GM12878 (cell line): ENCODE measurements around the gene ETV6. TPM values are rescaled to one million over a fixed set of nuclear protein-coding genes. Genes with fewer than 3 reads are reported as not detected.

Experiments used
- ATAC-seq: fragments of 200-7000 bp; cut with Tn5 transposase; 3 replicates; pipeline ENCODE4 v1.9.1; 2020; ENCODE audit warnings: mild to moderate bottlenecking, moderate library complexity
- BruUV-seq: library from RNA; stranded (reverse); fragments of 400-500 nt; replicated peaks from 2 replicates; lab custom pipeline; 2021; lab: Mats Ljungman, UMichigan
- CTCF ChIA-PET: fragments of 300-600 bp; sonication (Branson Sonifier 250); formaldehyde crosslinking; extraction: SDS; loops from one replicate; lab custom pipeline; 2021; ENCODE audit warnings: inconsistent platforms; lab: Yijun Ruan, JAX
- POLR2A ChIA-PET: fragments of 350-600 bp; formaldehyde crosslinking; extraction: SDS; loops from one replicate; lab custom pipeline; 2021; ENCODE audit warnings: inconsistent platforms; lab: Charles Lee
- RAD21 ChIA-PET: fragments of 300-600 bp; sonication (Branson Sonifier 250); formaldehyde crosslinking; loops from one replicate; lab custom pipeline; 2023; ENCODE audit warnings: antibody characterized with exemption; ENCODE audit not compliant: unreplicated experiment; lab: Charles Lee
- SMC1A ChIA-PET: fragments of 300-600 bp; sonication (Branson Sonifier 250); formaldehyde crosslinking; loops from one replicate; lab custom pipeline; 2023; ENCODE audit not compliant: unreplicated experiment, uncharacterized antibody; lab: Charles Lee
- DNase-seq: peaks from one replicate; pipeline ENCODE4 v3.0.0-alpha.2; 2011; ENCODE audit warnings: low read depth, low spot score
- FAIRE-seq: peaks from 3 replicates; lab custom pipeline; 2011; peaks lifted over from hg19 to GRCh38; lab: Jason Lieb, UNC
- H2AFZ ChIP-seq: 2 replicates; pipeline ENCODE4 v1.6.0; 2011; ENCODE audit warnings: low read depth, low read length, control low read depth; ENCODE audit not compliant: control insufficient read depth
- H3K27ac ChIP-seq: 2 replicates; pipeline ENCODE4 v1.5.1; 2011; ENCODE audit warnings: control low read depth; ENCODE audit not compliant: control insufficient read depth, insufficient read depth
- H3K27me3 ChIP-seq, 2 experiments: replicated peaks in 1 of 2; 2 replicates each; pipeline versions ENCODE4 v1.6.0 to v1.6.1; 2011; ENCODE audit warnings: low read length in 1 of 2; ENCODE audit not compliant: control insufficient read depth in 2 of 2, insufficient read depth in 2 of 2
- H3K36me3 ChIP-seq, 2 experiments: 2 replicates each; pipeline ENCODE4 v1.5.1; 2011; ENCODE audit warnings: low read length in 1 of 2; ENCODE audit not compliant: control insufficient read depth in 2 of 2, insufficient read depth in 2 of 2
- H3K4me1 ChIP-seq: 2 replicates; pipeline ENCODE4 v1.6.1; 2011; ENCODE audit warnings: mild to moderate bottlenecking, low read length, moderate library complexity, mixed read lengths; ENCODE audit not compliant: control insufficient read depth, insufficient read depth
- H3K4me2 ChIP-seq: 2 replicates; pipeline ENCODE4 v1.6.0; 2011; ENCODE audit warnings: control low read depth; ENCODE audit not compliant: control insufficient read depth, insufficient read depth
- H3K4me3 ChIP-seq: fragments of 200-600 bp; sonication (generic); 2 replicates; pipeline ENCODE4 v1.5.1; 2016
- H3K79me2 ChIP-seq: 2 replicates; pipeline ENCODE4 v1.6.0; 2011; ENCODE audit warnings: low read length; ENCODE audit not compliant: control insufficient read depth, insufficient read depth
- H3K9ac ChIP-seq: 2 replicates; pipeline ENCODE4 v1.8.0; 2011; ENCODE audit warnings: low read length, control low read depth, mixed read lengths; ENCODE audit not compliant: control insufficient read depth, insufficient read depth
- H3K9me3 ChIP-seq: replicated peaks from 3 replicates; pipeline ENCODE4 v1.5.1; 2011; ENCODE audit warnings: mild to moderate bottlenecking, low read length; ENCODE audit not compliant: control insufficient read depth, insufficient read depth
- H4K20me1 ChIP-seq: 2 replicates; pipeline ENCODE4 v1.6.0; 2011; ENCODE audit not compliant: control insufficient read depth, insufficient read depth
- BACH1 ChIP-seq: fragments of 450-650 bp; IDR thresholded peaks from 2 replicates; pipeline ENCODE4 v1.6.1; 2017; ENCODE audit warnings: mild to moderate bottlenecking, borderline replicate concordance
- CBFB ChIP-seq: IDR thresholded peaks from 2 replicates; pipeline ENCODE4 v1.6.1; 2016; ENCODE audit warnings: antibody characterized with exemption, low read depth
- ELK1 ChIP-seq: IDR thresholded peaks from 2 replicates; pipeline ENCODE4 v1.6.1; 2012; ENCODE audit warnings: low read depth, low read length, improper control_type of control experiment
- FOXK2 ChIP-seq: fragments of 450-650 bp; IDR thresholded peaks from 2 replicates; pipeline ENCODE4 v1.6.1; 2017; ENCODE audit warnings: mild to moderate bottlenecking, moderate library complexity
- HCFC1 ChIP-seq: fragments of 150-350 bp; IDR thresholded peaks from 2 replicates; pipeline ENCODE4 v1.6.1; 2014; ENCODE audit warnings: low read length
- KDM1A ChIP-seq: fragments of 200-600 bp; sonication (generic); IDR thresholded peaks from 2 replicates; pipeline ENCODE4 v1.6.1; 2016; ENCODE audit warnings: borderline replicate concordance
- KLF5 ChIP-seq: fragments of 450-650 bp; IDR thresholded peaks from 2 replicates; pipeline ENCODE4 v1.6.1; 2014; ENCODE audit warnings: mild to moderate bottlenecking; ENCODE audit not compliant: partially characterized antibody
- MTA2 ChIP-seq: fragments of 450-650 bp; IDR thresholded peaks from 2 replicates; pipeline ENCODE4 v1.6.1; 2016; ENCODE audit warnings: low read depth, mild to moderate bottlenecking, moderate library complexity
- NBN ChIP-seq: fragments of 450-650 bp; IDR thresholded peaks from 2 replicates; pipeline ENCODE4 v1.6.1; 2016
- PML ChIP-seq: IDR thresholded peaks from 2 replicates; pipeline ENCODE4 v1.6.1; 2012; ENCODE audit warnings: low read length, inconsistent platforms
- SKIL ChIP-seq: fragments of 450-650 bp; IDR thresholded peaks from 2 replicates; pipeline ENCODE4 v1.6.1; 2017; ENCODE audit warnings: mild to moderate bottlenecking, low read depth, inconsistent platforms; ENCODE audit not compliant: poor library complexity, severe bottlenecking
- SMARCA5 ChIP-seq: fragments of 450-650 bp; IDR thresholded peaks from 2 replicates; pipeline ENCODE4 v1.6.1; 2017; ENCODE audit warnings: mild to moderate bottlenecking
- ZBTB4 ChIP-seq: fragments of 450-650 bp; formaldehyde crosslinking; IDR thresholded peaks from 2 replicates; pipeline ENCODE4 v1.4.0; 2022; ENCODE audit warnings: mild to moderate bottlenecking, moderate library complexity
- ZNF384 ChIP-seq: IDR thresholded peaks from 2 replicates; pipeline ENCODE4 v1.6.1; 2012; ENCODE audit warnings: low read depth, mild to moderate bottlenecking, low read length, improper control_type of control experiment, borderline replicate concordance
- whole genome bisulfite sequencing: methylation state at CpG from one replicate; pipeline ENCODE4 v1.1.6; 2016; ENCODE audit warnings: low lambda C conversion rate; ENCODE audit not compliant: insufficient replicate concordance, insufficient coverage; ENCODE audit errors: missing lambda C conversion rate; 5-methylcytosine and 5-hydroxymethylcytosine counted together
- in situ Hi-C: fragments of 300-500 bp; cut with MboI; formaldehyde crosslinking; loops from 9 replicates; pipeline ENCODE4 v1.14.3; 2018; ENCODE audit warnings: mixed read lengths
- intact Hi-C: fragments of 100-400 bp; cut with micrococcal nuclease; formaldehyde crosslinking; loops from one replicate; pipeline ENCODE4 v1.14.2; 2022; ENCODE audit not compliant: unreplicated experiment
- polyA plus RNA-seq, 11 experiments: library from polyadenylated mRNA; depleted of rRNA in 4 of 11; unstranded in 6 of 11; stranded (reverse) in 5 of 11; fragments of >200 nt; fragmentation: Nextera tagmentation in 4 of 11; fragmentation: Illumina TruSeq in 1 of 11; extraction: Ambion mirVana in 4 of 11; extraction: Trizol in 1 of 11; gene quantifications; 1 replicate in 1 of 11; 2 replicates in 10 of 11; pipeline versions ENCODE4 v1.2.1 to v1.2.3, GENCODE V29; 2011 to 2016; ENCODE audit warnings: inconsistent platforms in 2 of 11, missing spikeins in 2 of 11, low read depth in 1 of 11
- total RNA-seq, 4 experiments: library from RNA; depleted of rRNA in 3 of 4; stranded (reverse); fragments of >200 nt in 3 of 4; fragmentation: Illumina TruSeq in 1 of 4; extraction: Trizol in 1 of 4; gene quantifications; 2 replicates each; pipeline versions ENCODE4 v1.2.1 to v1.2.3, GENCODE V29; 2013 to 2021

The ETV6 gene
- total and polyA plus RNA-seq, 10 of the 15 experiments (the other 5 are each of a cell fraction or from before 2014, with no cell fraction given), result 6.6 to 74.8 (median 24.6) TPM

- TF ChIP-seq CBFB (peak; percentile 74; the same call in 1 of the 2 replicates), BACH1 (peak; percentile 0; the same call in 1 of the 2 replicates), ZNF384 (no peak), NBN (no peak)
Measured at GRCh38 chr12:11652351-11653040, 3.0 kb downstream of the ETV6 start (continued).

GRCh38 chr12:11653215-11653753, 3.8 kb downstream of the ETV6 start:
- H3K27ac ChIP-seq, result peak overlapping the region; percentile 99
- intact Hi-C loops, result loop anchor here (1.0 to 10.0 kb wide), 7 partner anchors 88 to 1072 kb away; no protein-coding TSS in a partner anchor
- ChIA-PET RAD21 (interaction anchor here (0.8 to 7.2 kb wide), 11 partner anchors 65 to 380 kb away, joined by 3 to 75 read pairs (median 5); no protein-coding TSS in a partner anchor), CTCF (interaction anchor here (0.8 to 3.7 kb wide), 5 partner anchors 64 to 380 kb away, joined by 3 to 16 read pairs (median 3); no protein-coding TSS in a partner anchor), POLR2A (interaction anchor here (0.6 to 1.7 kb wide), 6 partner anchors 68 to 1044 kb away, joined by 3 to 8 read pairs (median 4); no protein-coding TSS in a partner anchor), SMC1A (interaction anchor here (0.6 to 7.3 kb wide), 13 partner anchors 51 to 380 kb away, joined by 3 to 76 read pairs (median 5); no protein-coding TSS in a partner anchor)
- 2% methylated on average over 7 of the region's 7 CpGs for WGBS
- in situ Hi-C loops, result loop anchor here (5.0 kb wide), 4 partner anchors 74 to 374 kb away; no protein-coding TSS in a partner anchor
- H3K4me1 ChIP-seq, result peaks cover 16% of the 10 kb centered on the region
- no peaks in the 10 kb centered on the region; the same call in 1 of the 2 replicates for H4K20me1 ChIP-seq
- H3K4me2 ChIP-seq, result peak overlapping the region; percentile 86
- peak; percentile 50 for ATAC-seq
- no TSS peak for BruUV-seq
- peaks cover 0 to 12% of the 10 kb centered on the region in 2 experiments; a peak in 3 of 4 replicates for H3K36me3 ChIP-seq
- no peaks in the 10 kb centered on the region for H3K27me3 ChIP-seq
- H3K9me3 ChIP-seq, result no peaks in the 10 kb centered on the region
- peak overlapping the region; percentile 98 for H3K9ac ChIP-seq
- peak overlapping the region; percentile 85 for H3K4me3 ChIP-seq
- peak; percentile 41 for FAIRE-seq
- H3K79me2 ChIP-seq, result peaks cover 92% of the 10 kb centered on the region
- no peak overlapping the region for H2AFZ ChIP-seq
- peak; percentile 69 for DNase-seq
- TF ChIP-seq MTA2, result peak; percentile 65
- TF ChIP-seq FOXK2, result no peak
- no peak for TF ChIP-seq ZBTB4 (CRISPR knock-in tag)
- TF ChIP-seq SMARCA5, result no peak
- no peak for TF ChIP-seq ELK1
- peak; percentile 26; the same call in 1 of the 2 replicates for TF ChIP-seq HCFC1
- peak; percentile 5 for TF ChIP-seq KLF5
- peak; percentile 77; the same call in 1 of the 2 replicates for TF ChIP-seq PML
- no peak for TF ChIP-seq KDM1A
- peak; percentile 74 for TF ChIP-seq SKIL
